Right lobe of liver (tissue), 4 donors: ENCODE measurements around the gene SRPK3.

ENCODE experiments used
- CTCF ChIP-seq, 4 donors: fragments of 200-600 bp in 3 of 4; fragments of 450-650 bp in 1 of 4; IDR thresholded peaks; one replicate each; pipeline versions ENCODE4 v1.5.1 to v1.8.0; 2016 to 2022; ENCODE audit warnings: antibody characterized with exemption in 4 of 4, mild to moderate bottlenecking in 2 of 4
- POLR2A ChIP-seq: fragments of 450-650 bp; IDR thresholded peaks from one replicate; pipeline ENCODE4 v1.6.1; 2017; ENCODE audit warnings: antibody characterized with exemption, mild to moderate bottlenecking
- donor health status: DM: no; HTN: no; CAD: no.
- donor health status: DM: no; HTN: no; CAD: no.
- donor health status: DM: no; HTN: yes; CAD: no.

GRCh38 chrX:153781428-153782047, 697 bp downstream of the SRPK3 start:
- TF ChIP-seq CTCF (IDR thresholded peaks at IDR 0.05), result no peak
- TF ChIP-seq POLR2A, result no peak
